ENCODE measurements around the gene LIMK2.

- TF ChIP-seq CTCF (conservative IDR thresholded peaks at IDR 0.05; ENCODE audit: low read depth, low read length): no peak
- no peak for TF ChIP-seq EZH2 (IDR thresholded peaks at IDR 0.05; ENCODE audit: low read length, unreplicated experiment)
- TF ChIP-seq EZH2phosphoT487 (IDR thresholded peaks at IDR 0.05; ENCODE audit: borderline replicate concordance, low read length): no peak
These were observed 83.9 kb downstream of the LIMK2 start for GRCh38 chr22:31295831-31296657.

Data from PC-3 (cell line).